BE2C (cell line): ENCODE data around the gene ABCC9.

Experiments used
- DNase-seq: peaks from one replicate; pipeline ENCODE4 v3.0.0-alpha.2; 2020
- H3K27me3 ChIP-seq: fragments of 250-450 bp; sonication (Bioruptor Pico); 2 replicates; pipeline ENCODE4 v1.5.1; 2020; ENCODE audit warnings: mild to moderate bottlenecking
- H3K36me3 ChIP-seq: fragments of 250-450 bp; sonication (Bioruptor Pico); 2 replicates; pipeline ENCODE4 v1.5.1; 2020; ENCODE audit warnings: mild to moderate bottlenecking
- H3K4me1 ChIP-seq: fragments of 250-450 bp; sonication (Bioruptor Pico); 2 replicates; pipeline ENCODE4 v1.5.1; 2020
- H3K4me3 ChIP-seq: 2 replicates; pipeline ENCODE4 v1.5.1; 2011; ENCODE audit warnings: low read depth, low read length
- H3K9me3 ChIP-seq: fragments of 250-450 bp; sonication (Bioruptor Pico); 2 replicates; pipeline ENCODE4 v1.5.1; 2020
- CTCF ChIP-seq: IDR thresholded peaks from 2 replicates; pipeline ENCODE4 v1.5.1; 2012; ENCODE audit warnings: mild to moderate bottlenecking, low read depth, low read length

The ABCC9 gene

GRCh38 chr12:21763531-21763930 is 177.7 kb downstream of the ABCC9 start:
- peaks cover 49% of the 10 kb centered on the region for H3K36me3 ChIP-seq
- DNase-seq: no peak
- no peak overlapping the region for H3K4me3 ChIP-seq
- H3K9me3 ChIP-seq: no peaks in the 10 kb centered on the region; the same call in 1 of the 2 replicates
- peaks cover 17% of the 10 kb centered on the region for H3K4me1 ChIP-seq
- H3K27me3 ChIP-seq: no peaks in the 10 kb centered on the region
- TF ChIP-seq CTCF: no peak

- TF ChIP-seq CTCF: no peak
- Histone ChIP-seq H3K9me3 (no peaks in the 10 kb centered on the region), H3K36me3 (peaks cover 15% of the 10 kb centered on the region), H3K4me3 (no peak overlapping the region), H3K27me3 (no peaks in the 10 kb centered on the region), H3K4me1 (no peaks in the 10 kb centered on the region)
- no peak for DNase-seq
Observed at GRCh38 chr12:21759737-21760136, 181.5 kb downstream of the ABCC9 start.

DNA sequence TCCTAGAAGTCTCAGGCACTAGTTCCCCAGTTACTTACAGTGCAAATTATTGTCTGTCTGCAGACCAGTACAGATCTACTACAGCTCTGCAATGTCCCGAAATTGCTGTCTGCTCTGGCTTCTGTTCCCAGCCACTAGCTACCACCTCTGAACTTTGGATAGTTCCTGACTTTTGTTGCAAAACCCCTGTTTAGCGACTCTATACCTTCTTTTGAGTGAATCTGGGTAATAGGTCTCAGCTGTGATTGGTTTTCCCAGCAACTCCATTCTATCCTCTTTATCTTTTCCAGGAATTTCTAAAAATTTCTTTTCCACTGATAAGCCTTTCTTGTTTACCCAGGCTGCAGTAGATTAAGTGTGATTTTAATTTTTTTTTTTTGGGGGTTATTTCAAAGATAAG is 183.5 kb downstream of the ABCC9 start:
- TF ChIP-seq CTCF: no peak
- Histone ChIP-seq H3K4me1 (no peaks in the 10 kb centered on the region), H3K4me3 (no peak overlapping the region), H3K36me3 (no peaks in the 10 kb centered on the region), H3K27me3 (no peaks in the 10 kb centered on the region), H3K9me3 (no peaks in the 10 kb centered on the region)
- DNase-seq: no peak

DNA sequence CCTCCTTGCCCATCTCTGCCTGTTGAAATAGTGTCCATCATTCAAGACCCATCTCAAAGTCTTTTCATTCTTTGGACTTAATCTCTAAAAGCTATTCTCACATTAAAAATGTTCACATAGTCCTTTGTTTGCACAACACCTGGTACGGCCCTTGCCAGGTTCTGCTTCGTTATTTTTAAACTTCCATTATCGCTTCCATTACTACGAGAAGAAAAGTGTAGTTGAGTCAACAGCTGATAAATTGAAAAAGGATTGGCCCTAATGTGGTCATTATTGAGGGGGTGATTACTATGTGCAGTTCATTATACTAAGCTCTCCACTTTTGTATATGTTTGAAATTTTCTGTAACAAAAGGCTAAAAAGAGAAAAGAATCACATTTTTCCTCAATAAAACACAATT is 184.5 kb downstream of the ABCC9 start:
- no peak for DNase-seq
- Histone ChIP-seq H3K4me3 (no peak overlapping the region), H3K9me3 (no peaks in the 10 kb centered on the region), H3K4me1 (no peaks in the 10 kb centered on the region), H3K36me3 (no peaks in the 10 kb centered on the region), H3K27me3 (no peaks in the 10 kb centered on the region)
- TF ChIP-seq CTCF: no peak

GRCh38 chr12:21751517-21751916 is 189.7 kb downstream of the ABCC9 start:
- no peak for TF ChIP-seq CTCF
- Histone ChIP-seq H3K4me3 (no peak overlapping the region), H3K27me3 (no peaks in the 10 kb centered on the region), H3K4me1 (no peaks in the 10 kb centered on the region), H3K9me3 (no peaks in the 10 kb centered on the region), H3K36me3 (no peaks in the 10 kb centered on the region)
- DNase-seq: no peak
